Tibial nerve (tissue), 3 donors: ENCODE results near the gene CXCR6.

Source experiments
- POLR2A ChIP-seq, 2 donors: fragments of 450-650 bp; IDR thresholded peaks; one replicate each; pipeline ENCODE4 v1.6.1; 2017; ENCODE audit warnings: antibody characterized with exemption in 2 of 2, mild to moderate bottlenecking in 2 of 2, moderate library complexity in 2 of 2
- TF ChIP-seq, protein P1 (sequence below), 5 experiments: fragments of 200-600 bp in 3 of 5; fragments of 450-650 bp in 2 of 5; sonication (generic) in 3 of 5; IDR thresholded peaks; one replicate each; pipeline ENCODE4 v1.5.1; 2016 to 2019; ENCODE audit warnings: antibody characterized with exemption in 5 of 5, mild to moderate bottlenecking in 3 of 5, moderate library complexity in 2 of 5

DNA sequence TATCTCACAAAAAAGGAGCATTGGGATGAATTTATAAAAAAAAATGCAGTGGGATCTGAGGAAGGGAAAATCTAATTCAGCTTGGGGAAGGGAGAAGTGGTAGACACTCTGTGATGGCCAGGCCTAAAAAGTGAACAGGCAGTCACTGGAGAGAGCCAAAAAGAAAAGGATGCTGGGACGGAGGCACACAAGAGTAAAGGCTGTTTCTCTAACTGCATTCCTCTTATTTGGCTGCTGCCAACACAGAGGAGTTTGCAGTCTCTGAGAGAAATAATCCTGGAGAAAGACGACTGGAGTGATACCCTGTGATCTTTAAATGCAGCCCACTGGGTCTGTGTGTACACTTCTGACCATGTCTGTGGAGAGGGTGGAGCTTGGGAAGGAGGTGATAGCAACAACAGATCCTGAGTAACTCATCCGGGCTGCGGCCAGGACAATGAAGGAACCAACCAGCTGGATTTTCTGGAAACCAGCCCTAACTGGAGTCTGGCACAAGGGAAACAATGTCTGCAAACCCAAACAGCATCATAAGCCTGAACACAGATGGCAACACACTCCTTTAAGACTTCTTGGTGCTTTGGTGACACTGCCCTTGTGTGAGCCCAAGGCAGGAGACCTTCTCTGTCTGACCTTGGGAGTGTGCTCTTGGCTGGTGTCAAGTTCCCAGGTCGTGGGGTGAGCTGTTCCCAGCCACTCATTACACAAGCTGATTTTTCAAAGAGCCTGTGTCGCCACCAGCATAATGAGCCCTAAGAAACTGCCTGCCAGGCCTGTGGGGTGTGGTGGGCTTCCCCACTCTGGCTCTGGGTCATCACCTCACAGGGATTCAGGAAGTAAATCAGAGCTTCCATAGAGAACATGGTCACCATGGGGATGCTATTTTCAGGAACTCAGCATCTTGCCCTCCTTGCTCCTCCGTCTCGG, 44.4 kb downstream of the CXCR6 start:
- no peak for TF ChIP-seq POLR2A (IDR thresholded peaks at IDR 0.05)
- TF ChIP-seq, protein P1, sequence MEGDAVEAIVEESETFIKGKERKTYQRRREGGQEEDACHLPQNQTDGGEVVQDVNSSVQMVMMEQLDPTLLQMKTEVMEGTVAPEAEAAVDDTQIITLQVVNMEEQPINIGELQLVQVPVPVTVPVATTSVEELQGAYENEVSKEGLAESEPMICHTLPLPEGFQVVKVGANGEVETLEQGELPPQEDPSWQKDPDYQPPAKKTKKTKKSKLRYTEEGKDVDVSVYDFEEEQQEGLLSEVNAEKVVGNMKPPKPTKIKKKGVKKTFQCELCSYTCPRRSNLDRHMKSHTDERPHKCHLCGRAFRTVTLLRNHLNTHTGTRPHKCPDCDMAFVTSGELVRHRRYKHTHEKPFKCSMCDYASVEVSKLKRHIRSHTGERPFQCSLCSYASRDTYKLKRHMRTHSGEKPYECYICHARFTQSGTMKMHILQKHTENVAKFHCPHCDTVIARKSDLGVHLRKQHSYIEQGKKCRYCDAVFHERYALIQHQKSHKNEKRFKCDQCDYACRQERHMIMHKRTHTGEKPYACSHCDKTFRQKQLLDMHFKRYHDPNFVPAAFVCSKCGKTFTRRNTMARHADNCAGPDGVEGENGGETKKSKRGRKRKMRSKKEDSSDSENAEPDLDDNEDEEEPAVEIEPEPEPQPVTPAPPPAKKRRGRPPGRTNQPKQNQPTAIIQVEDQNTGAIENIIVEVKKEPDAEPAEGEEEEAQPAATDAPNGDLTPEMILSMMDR (IDR thresholded peaks at IDR 0.05) = no peak
